HG02884 (cell line): ENCODE data around the gene FRMPD3.

Experiments used
- ATAC-seq: cut with Tn5 transposase; IDR thresholded peaks from one replicate; pipeline ENCODE4 v1.9.1; 2021; ENCODE audit warnings: mild to moderate bottlenecking, moderate library complexity; ENCODE audit not compliant: unreplicated experiment

The FRMPD3 gene

DNA sequence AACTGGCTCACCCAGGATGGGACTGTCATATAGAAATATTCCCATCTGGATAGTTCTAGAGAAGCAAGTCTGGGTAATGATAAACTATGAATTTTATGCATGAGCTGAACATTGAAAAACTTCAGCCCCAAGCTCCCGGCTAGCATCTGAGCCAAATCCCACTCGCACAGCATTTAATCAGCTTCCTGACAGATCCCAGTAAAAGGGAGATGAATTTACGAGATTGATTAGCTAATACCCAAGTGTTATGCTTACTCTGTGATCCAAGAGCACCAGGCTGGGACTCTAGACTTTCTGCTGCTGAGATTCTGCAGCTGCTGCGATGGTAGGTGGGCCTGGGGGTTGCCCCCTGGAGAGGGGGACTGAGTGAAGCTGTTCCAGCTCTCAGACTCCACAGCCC lies 28.0 kb downstream of the FRMPD3 start:
- ATAC-seq: no peak

DNA sequence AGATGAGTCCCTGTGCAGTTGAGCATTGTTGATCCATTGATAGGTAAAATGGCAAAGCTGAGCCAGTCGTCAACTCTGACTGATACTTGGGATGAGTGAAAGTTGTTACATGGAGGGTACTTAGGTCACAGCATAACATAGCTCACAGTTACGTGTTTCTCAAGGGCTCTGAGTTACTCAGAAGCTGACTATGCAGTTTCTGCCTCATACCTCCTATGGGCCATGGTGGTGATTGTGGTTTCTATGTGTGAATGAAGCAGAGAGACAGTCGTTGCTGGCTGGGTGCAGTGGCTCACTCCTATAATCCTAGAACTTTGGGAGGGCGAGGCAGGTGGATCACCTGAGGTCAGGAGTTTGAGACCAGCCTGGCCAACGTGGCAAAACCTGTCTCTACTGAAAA lies 30.8 kb downstream of the FRMPD3 start:
- ATAC-seq: no peak

- ATAC-seq: no peak
Measured at GRCh38 chrX:107482046-107482445, 32.6 kb downstream of the FRMPD3 start.

DNA sequence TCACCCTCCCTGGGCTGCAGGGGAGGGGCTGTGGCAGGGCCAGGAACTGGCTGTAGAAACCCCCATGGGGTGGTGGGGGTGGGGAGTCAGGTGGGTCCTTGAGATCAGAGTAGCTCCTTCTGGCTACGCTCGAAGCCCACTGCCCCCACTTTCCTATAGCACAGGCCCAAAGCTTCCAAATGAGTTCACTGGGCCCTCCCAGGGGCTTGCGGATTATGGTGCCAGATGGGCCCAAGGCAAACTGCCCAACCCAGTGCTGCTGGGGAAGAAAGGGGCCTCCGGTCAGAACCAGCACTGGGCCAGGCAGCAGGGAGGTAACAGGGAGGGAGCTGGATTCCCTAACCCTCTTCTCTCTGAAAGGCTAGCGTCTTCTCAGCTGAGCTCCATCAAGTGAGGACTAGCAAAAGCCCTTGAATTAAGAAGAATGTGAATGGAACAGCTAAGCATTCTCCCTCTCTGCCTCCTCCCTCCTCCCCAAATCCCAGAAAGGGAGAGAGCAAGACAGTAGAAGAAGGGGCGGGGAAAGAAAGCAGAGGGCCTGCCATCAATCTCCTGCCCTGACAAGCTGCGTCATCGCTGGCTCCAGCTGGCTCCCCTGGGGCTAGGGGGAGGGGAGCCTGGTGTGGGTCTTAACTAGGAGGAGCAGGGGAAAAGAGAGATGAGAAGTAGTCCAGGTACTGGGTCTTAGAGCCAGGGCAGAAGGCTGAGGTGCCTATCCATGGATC lies 34.7 kb downstream of the FRMPD3 start:
- ATAC-seq: no peak

DNA sequence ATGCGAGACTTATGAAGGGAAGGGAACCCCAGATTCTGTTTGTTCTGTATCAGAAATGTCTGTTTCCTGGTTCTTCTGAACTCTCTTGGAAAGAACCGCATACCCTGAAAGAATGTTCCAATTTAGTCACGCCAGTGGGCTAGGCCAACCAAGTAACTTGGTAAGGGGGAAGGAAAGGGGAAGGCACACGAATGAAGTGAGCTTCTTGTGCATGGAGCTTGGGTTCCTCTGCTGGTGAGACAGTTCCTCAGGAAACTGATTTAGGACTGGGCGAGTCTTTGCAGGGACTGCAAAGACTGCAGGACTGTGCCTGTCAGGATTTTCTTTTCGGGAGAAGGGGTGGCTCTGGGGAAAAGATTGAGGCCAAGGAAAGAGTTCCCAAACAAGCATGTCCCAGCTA lies 35.6 kb downstream of the FRMPD3 start:
- ATAC-seq: no peak

DNA sequence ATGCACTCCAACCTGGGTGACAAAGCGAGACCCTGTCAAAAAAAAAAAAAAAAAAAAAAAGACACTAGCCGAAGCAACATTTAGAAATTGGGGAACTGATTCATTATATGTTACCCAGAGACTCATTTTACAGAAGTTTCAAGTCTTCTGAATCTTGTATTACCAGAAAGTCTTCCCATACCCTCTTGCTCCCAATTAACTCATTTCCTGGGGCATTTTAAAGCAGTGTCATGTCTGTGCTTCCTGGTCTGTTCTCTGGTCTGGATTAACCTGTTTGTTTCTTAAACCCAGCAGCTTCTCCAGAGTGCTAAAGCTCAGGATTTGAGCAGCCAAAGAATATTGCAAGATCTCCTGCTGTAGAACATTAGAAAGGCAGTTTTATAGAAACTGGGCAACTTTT lies 43.7 kb downstream of the FRMPD3 start:
- ATAC-seq: no peak

DNA sequence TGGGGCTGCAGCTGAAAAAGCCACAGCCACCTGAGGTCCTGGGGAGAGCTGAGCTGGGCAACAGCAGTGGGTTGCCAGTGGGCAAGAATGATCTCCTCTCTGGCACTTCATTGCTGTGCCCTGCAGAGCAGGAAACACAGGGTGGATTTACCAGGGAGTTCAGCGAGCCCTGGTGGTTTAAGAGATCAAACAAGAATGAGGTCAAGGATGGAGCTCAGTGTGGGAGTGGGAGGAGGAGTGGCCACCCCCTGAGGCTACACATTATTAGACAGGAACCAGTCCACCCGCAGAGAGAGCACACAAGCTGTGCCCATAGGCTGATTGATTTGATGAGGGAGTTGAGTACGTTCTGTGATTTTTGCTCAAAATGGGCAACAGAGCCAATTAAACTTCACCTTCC lies 47.3 kb downstream of the FRMPD3 start:
- no peak for ATAC-seq
